T-helper 1 cell treated with Interleukin-12 subunit alpha and Interleukin-12 subunit beta and Interleukin-4 antibody, amounts not matched to agents 30 μg/mL and 1 μg/mL, for 36 hours (primary cell): Measurements from ENCODE around the gene PCYT1B.

ENCODE experiments used
- H3K27ac Mint-ChIP-seq: one replicate; pipeline ENCODE4 v1.8.0; 2021; ENCODE audit warnings: mild to moderate bottlenecking, mixed read lengths
- H3K27me3 Mint-ChIP-seq: one replicate; pipeline ENCODE4 v1.8.0; 2021; ENCODE audit warnings: low read depth, mixed read lengths
- H3K36me3 Mint-ChIP-seq: one replicate; pipeline ENCODE4 v1.8.0; 2021; ENCODE audit warnings: low read depth, mixed read lengths
- H3K4me1 Mint-ChIP-seq: one replicate; pipeline ENCODE4 v1.8.0; 2021; ENCODE audit warnings: low read depth, mixed read lengths
- H3K4me3 Mint-ChIP-seq: one replicate; pipeline ENCODE4 v1.8.0; 2021; ENCODE audit warnings: mild to moderate bottlenecking, moderate library complexity, mixed read lengths
- H3K9me3 Mint-ChIP-seq: one replicate; pipeline ENCODE4 v1.8.0; 2021; ENCODE audit warnings: mixed read lengths

Gene PCYT1B

GRCh38 chrX:24594501-24594900 is 52.6 kb downstream of the PCYT1B start:
- Mint-ChIP-seq H3K4me3 (no peak overlapping the region), H3K36me3 (no peaks in the 10 kb centered on the region), H3K27ac (no peak overlapping the region), H3K4me1 (no peaks in the 10 kb centered on the region), H3K27me3 (peaks cover 10% of the 10 kb centered on the region), H3K9me3 (no peaks in the 10 kb centered on the region)

GRCh38 chrX:24590111-24590510 is 57.0 kb downstream of the PCYT1B start:
- H3K27me3 Mint-ChIP-seq, result peaks cover 10% of the 10 kb centered on the region
- H3K27ac Mint-ChIP-seq, result no peak overlapping the region
- no peak overlapping the region for H3K4me3 Mint-ChIP-seq
- no peaks in the 10 kb centered on the region for H3K4me1 Mint-ChIP-seq
- H3K9me3 Mint-ChIP-seq, result no peaks in the 10 kb centered on the region
- no peaks in the 10 kb centered on the region for H3K36me3 Mint-ChIP-seq

GRCh38 chrX:24577091-24577490 is 70.1 kb downstream of the PCYT1B start:
- Mint-ChIP-seq H3K4me1 (peaks cover 2% of the 10 kb centered on the region), H3K27me3 (no peaks in the 10 kb centered on the region), H3K27ac (no peak overlapping the region), H3K36me3 (no peaks in the 10 kb centered on the region), H3K9me3 (no peaks in the 10 kb centered on the region), H3K4me3 (no peak overlapping the region)

GRCh38 chrX:24575496-24575895 is 71.7 kb downstream of the PCYT1B start:
- no peaks in the 10 kb centered on the region for H3K9me3 Mint-ChIP-seq
- peaks cover 2% of the 10 kb centered on the region for H3K4me1 Mint-ChIP-seq
- H3K27ac Mint-ChIP-seq, result no peak overlapping the region
- no peak overlapping the region for H3K4me3 Mint-ChIP-seq
- H3K27me3 Mint-ChIP-seq, result no peaks in the 10 kb centered on the region
- no peaks in the 10 kb centered on the region for H3K36me3 Mint-ChIP-seq

GRCh38 chrX:24574743-24575142 is 72.4 kb downstream of the PCYT1B start:
- Mint-ChIP-seq H3K27me3 (no peaks in the 10 kb centered on the region), H3K4me3 (no peak overlapping the region), H3K4me1 (peaks cover 2% of the 10 kb centered on the region), H3K9me3 (no peaks in the 10 kb centered on the region), H3K27ac (no peak overlapping the region), H3K36me3 (no peaks in the 10 kb centered on the region)

- no peaks in the 10 kb centered on the region for H3K4me1 Mint-ChIP-seq
- H3K4me3 Mint-ChIP-seq, result no peak overlapping the region
These were observed 80.0 kb downstream of the PCYT1B start for GRCh38 chrX:24567169-24567568.

GRCh38 chrX:24566240-24566639 is 80.9 kb downstream of the PCYT1B start:
- no peaks in the 10 kb centered on the region for H3K36me3 Mint-ChIP-seq
- H3K4me1 Mint-ChIP-seq, result no peaks in the 10 kb centered on the region
- no peak overlapping the region for H3K4me3 Mint-ChIP-seq
- no peaks in the 10 kb centered on the region for H3K27me3 Mint-ChIP-seq
- no peak overlapping the region for H3K27ac Mint-ChIP-seq
- no peaks in the 10 kb centered on the region for H3K9me3 Mint-ChIP-seq

More at GRCh38 chrX:24567169-24567568, 80.0 kb downstream of the PCYT1B start:
- H3K27ac Mint-ChIP-seq, result no peak overlapping the region
- H3K27me3 Mint-ChIP-seq, result no peaks in the 10 kb centered on the region
- no peaks in the 10 kb centered on the region for H3K36me3 Mint-ChIP-seq
- no peaks in the 10 kb centered on the region for H3K9me3 Mint-ChIP-seq

- Mint-ChIP-seq H3K27ac (no peak overlapping the region), H3K4me1 (no peaks in the 10 kb centered on the region), H3K27me3 (no peaks in the 10 kb centered on the region), H3K9me3 (no peaks in the 10 kb centered on the region), H3K4me3 (no peak overlapping the region), H3K36me3 (no peaks in the 10 kb centered on the region)
These were observed 83.7 kb downstream of the PCYT1B start for GRCh38 chrX:24563291-24564010.

- Mint-ChIP-seq H3K27me3 (no peaks in the 10 kb centered on the region), H3K36me3 (no peaks in the 10 kb centered on the region), H3K4me1 (no peaks in the 10 kb centered on the region)
These were observed 86.0 kb downstream of the PCYT1B start for GRCh38 chrX:24561121-24561520.

GRCh38 chrX:24553011-24553410 is 94.1 kb downstream of the PCYT1B start:
- H3K36me3 Mint-ChIP-seq, result no peaks in the 10 kb centered on the region
- no peak overlapping the region for H3K27ac Mint-ChIP-seq
- no peaks in the 10 kb centered on the region for H3K9me3 Mint-ChIP-seq
- H3K27me3 Mint-ChIP-seq, result no peaks in the 10 kb centered on the region
- no peak overlapping the region for H3K4me3 Mint-ChIP-seq
- no peaks in the 10 kb centered on the region for H3K4me1 Mint-ChIP-seq

More at GRCh38 chrX:24561121-24561520, 86.0 kb downstream of the PCYT1B start:
- Mint-ChIP-seq H3K27ac (no peak overlapping the region), H3K9me3 (no peaks in the 10 kb centered on the region), H3K4me3 (no peak overlapping the region)

GRCh38 chrX:24550166-24550565 is 97.0 kb downstream of the PCYT1B start:
- Mint-ChIP-seq H3K27me3 (no peaks in the 10 kb centered on the region), H3K9me3 (no peaks in the 10 kb centered on the region), H3K4me1 (no peaks in the 10 kb centered on the region), H3K27ac (no peak overlapping the region), H3K4me3 (no peak overlapping the region), H3K36me3 (peaks cover 5% of the 10 kb centered on the region)

- Mint-ChIP-seq H3K36me3 (peaks cover 10% of the 10 kb centered on the region), H3K4me3 (no peak overlapping the region), H3K4me1 (no peaks in the 10 kb centered on the region), H3K27me3 (no peaks in the 10 kb centered on the region), H3K27ac (no peak overlapping the region), H3K9me3 (no peaks in the 10 kb centered on the region)
These were observed 99.2 kb downstream of the PCYT1B start for GRCh38 chrX:24547961-24548360.

GRCh38 chrX:24542756-24543155 is 104.4 kb downstream of the PCYT1B start:
- no peaks in the 10 kb centered on the region for H3K4me1 Mint-ChIP-seq
- H3K27me3 Mint-ChIP-seq, result no peaks in the 10 kb centered on the region
- no peak overlapping the region for H3K4me3 Mint-ChIP-seq
- peaks cover 20% of the 10 kb centered on the region for H3K36me3 Mint-ChIP-seq
- H3K9me3 Mint-ChIP-seq, result no peaks in the 10 kb centered on the region
- no peak overlapping the region for H3K27ac Mint-ChIP-seq

- Mint-ChIP-seq H3K27ac (no peak overlapping the region), H3K9me3 (no peaks in the 10 kb centered on the region), H3K4me3 (no peak overlapping the region), H3K4me1 (no peaks in the 10 kb centered on the region), H3K36me3 (peaks cover 15% of the 10 kb centered on the region), H3K27me3 (no peaks in the 10 kb centered on the region)
These were observed 110.6 kb downstream of the PCYT1B start for GRCh38 chrX:24536551-24536950.

- H3K27ac Mint-ChIP-seq, result no peak overlapping the region
- peaks cover 2% of the 10 kb centered on the region for H3K4me1 Mint-ChIP-seq
- no peak overlapping the region for H3K4me3 Mint-ChIP-seq
- H3K36me3 Mint-ChIP-seq, result peaks cover 16% of the 10 kb centered on the region
- no peaks in the 10 kb centered on the region for H3K9me3 Mint-ChIP-seq
- H3K27me3 Mint-ChIP-seq, result no peaks in the 10 kb centered on the region
These were observed 118.5 kb downstream of the PCYT1B start for GRCh38 chrX:24528605-24529004.

GRCh38 chrX:24526616-24527015 is 120.5 kb downstream of the PCYT1B start:
- Mint-ChIP-seq H3K9me3 (no peaks in the 10 kb centered on the region), H3K4me1 (peaks cover 2% of the 10 kb centered on the region), H3K27me3 (no peaks in the 10 kb centered on the region), H3K4me3 (no peak overlapping the region), H3K27ac (no peak overlapping the region), H3K36me3 (peaks cover 18% of the 10 kb centered on the region)
